SK-N-MC (cell line): ENCODE data around the gene RGS5.

ENCODE experiments used
- EZH2 ChIP-seq: fragments of 200-600 bp; sonication (generic); IDR thresholded peaks from one replicate; pipeline ENCODE4 v1.6.1; 2017; ENCODE audit warnings: antibody characterized with exemption
- POLR2AphosphoS5 ChIP-seq: IDR thresholded peaks from 2 replicates; pipeline ENCODE4 v1.6.1; 2012; ENCODE audit warnings: mild to moderate bottlenecking, low read depth, low read length, borderline replicate concordance

DNA sequence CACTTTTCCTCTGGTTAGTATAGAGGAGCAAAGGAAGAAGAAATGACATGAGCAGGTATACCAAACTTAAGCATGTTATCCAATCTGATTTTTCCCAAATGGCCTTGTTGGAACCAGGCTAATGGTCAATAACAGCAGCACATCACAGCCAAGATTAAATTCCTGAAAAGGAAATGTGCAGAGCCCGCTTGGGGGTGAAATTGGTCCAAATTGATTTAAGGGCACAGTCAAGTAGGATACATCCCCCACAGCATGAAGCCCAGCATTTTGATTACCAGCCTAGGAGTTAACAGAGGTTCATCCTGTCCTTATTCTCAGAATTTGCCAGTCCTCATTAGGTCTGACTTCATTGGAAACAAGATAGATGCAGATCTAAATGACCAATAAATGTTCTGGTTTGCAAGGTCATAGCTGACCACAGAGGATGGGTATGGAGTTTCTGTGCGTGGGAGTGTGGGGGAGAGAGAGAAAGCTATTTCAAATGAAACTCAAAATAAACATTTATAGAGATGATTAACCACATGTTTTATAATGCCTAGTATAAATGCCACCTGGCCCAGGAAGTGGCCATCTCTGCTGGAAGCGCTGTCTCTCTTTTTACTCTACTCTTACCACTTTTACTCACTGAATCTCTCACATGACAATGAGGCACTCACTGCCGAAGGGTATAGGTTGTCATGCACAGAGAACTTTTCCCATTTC lies 38.7 kb downstream of the RGS5 start:
- TF ChIP-seq EZH2 (no peak), POLR2AphosphoS5 (no peak)
